Parathyroid adenoma (tissue), 2 donors: ENCODE data around the gene CDK5R2.
A peak's percentile ranks its signal among the peaks of the same experiment; 100 is the strongest.

Experiments
- H2AFZ ChIP-seq: fragments of 300-600 bp; sonication (generic); one replicate; pipeline ENCODE4 v1.7.0; 2017; ENCODE audit warnings: antibody characterized with exemption, mild to moderate bottlenecking
- H3K27ac ChIP-seq: fragments of 300-600 bp; sonication (generic); one replicate; pipeline ENCODE4 v1.7.0; 2017
- H3K27me3 ChIP-seq: fragments of 300-600 bp; sonication (generic); one replicate; pipeline ENCODE4 v1.7.0; 2017; ENCODE audit warnings: low read length; ENCODE audit not compliant: control insufficient read depth, insufficient read depth
- H3K36me3 ChIP-seq: fragments of 300-600 bp; sonication (generic); one replicate; pipeline ENCODE4 v1.7.0; 2017; ENCODE audit warnings: low read length; ENCODE audit not compliant: control insufficient read depth, insufficient read depth
- H3K4me1 ChIP-seq: fragments of 300-600 bp; sonication (generic); one replicate; pipeline ENCODE4 v1.7.0; 2017; ENCODE audit warnings: control low read depth
- H3K4me2 ChIP-seq: fragments of 300-600 bp; sonication (generic); one replicate; pipeline ENCODE4 v1.7.0; 2017; ENCODE audit warnings: low read length
- H3K4me3 ChIP-seq: fragments of 300-600 bp; sonication (generic); one replicate; pipeline ENCODE4 v1.7.0; 2017; ENCODE audit warnings: low read depth, low read length
- H3K79me2 ChIP-seq: fragments of 300-600 bp; sonication (generic); one replicate; pipeline ENCODE4 v1.7.0; 2017; ENCODE audit warnings: control low read depth
- H3K9ac ChIP-seq: fragments of 300-600 bp; sonication (generic); one replicate; pipeline ENCODE4 v1.7.0; 2017; ENCODE audit warnings: mild to moderate bottlenecking
- H3K9me3 ChIP-seq: fragments of 300-600 bp; sonication (generic); one replicate; pipeline ENCODE4 v1.7.0; 2017; ENCODE audit warnings: low read length; ENCODE audit not compliant: control insufficient read depth
- CTCF ChIP-seq: fragments of 300-600 bp; sonication (generic); IDR thresholded peaks from one replicate; pipeline ENCODE4 v1.7.0; 2017; ENCODE audit warnings: antibody characterized with exemption, mild to moderate bottlenecking
- donor health status: primary hyperparathyroidism.

CDK5R2 gene

GRCh38 chr2:219003979-219004378 is 44.5 kb downstream of the CDK5R2 start:
- no peaks in the 10 kb centered on the region for H3K36me3 ChIP-seq
- H3K9me3 ChIP-seq, result no peaks in the 10 kb centered on the region
- H3K4me2 ChIP-seq, result no peak overlapping the region
- H3K4me1 ChIP-seq, result peaks cover 17% of the 10 kb centered on the region
- no peak overlapping the region for H3K4me3 ChIP-seq
- peaks cover 4% of the 10 kb centered on the region for H3K27me3 ChIP-seq
- H3K9ac ChIP-seq, result no peak overlapping the region
- H3K27ac ChIP-seq, result no peak overlapping the region
- TF ChIP-seq CTCF, result no peak
- no peaks in the 10 kb centered on the region for H3K79me2 ChIP-seq
- no peak overlapping the region for H2AFZ ChIP-seq

- no peak for TF ChIP-seq CTCF
- no peaks in the 10 kb centered on the region for H3K9me3 ChIP-seq
Observed at GRCh38 chr2:219009294-219009693, 49.8 kb downstream of the CDK5R2 start.

DNA sequence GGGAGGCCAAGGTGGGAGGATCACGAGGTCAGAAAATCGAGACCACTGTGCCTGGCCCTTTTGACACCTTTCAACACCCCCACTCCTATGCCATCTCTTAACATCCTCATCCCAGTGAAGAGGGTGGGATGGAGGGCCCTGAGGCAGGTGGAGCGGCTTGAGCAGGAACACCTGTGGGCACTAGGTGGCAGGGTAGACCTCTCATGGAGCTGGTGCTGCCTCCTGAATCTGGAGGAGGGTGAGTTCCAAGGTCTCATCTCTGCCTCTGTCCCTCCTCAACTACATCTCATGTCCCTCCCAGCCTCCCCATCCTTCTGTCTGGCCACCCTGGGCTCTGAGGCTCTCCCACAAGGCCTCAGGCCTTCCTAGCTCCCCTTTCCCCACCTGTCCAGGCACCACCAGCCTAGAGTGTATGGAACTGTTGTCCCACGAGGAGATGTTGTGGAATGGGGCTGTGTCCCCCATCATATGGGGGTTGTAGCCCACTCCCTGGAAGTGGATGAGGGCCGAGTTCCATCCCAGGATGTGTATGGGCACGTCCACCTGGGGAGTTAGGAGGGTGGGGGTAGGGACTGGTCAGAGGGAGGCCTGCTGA is 50.8 kb downstream of the CDK5R2 start:
- Histone ChIP-seq H3K9me3 (no peaks in the 10 kb centered on the region), H3K79me2 (no peaks in the 10 kb centered on the region), H2AFZ (no peak overlapping the region), H3K4me3 (no peak overlapping the region), H3K4me2 (no peak overlapping the region), H3K36me3 (no peaks in the 10 kb centered on the region), H3K27ac (no peak overlapping the region), H3K27me3 (no peaks in the 10 kb centered on the region), H3K9ac (no peak overlapping the region), H3K4me1 (no peaks in the 10 kb centered on the region)
- TF ChIP-seq CTCF, result peak; percentile 47

More at GRCh38 chr2:219009294-219009693, 49.8 kb downstream of the CDK5R2 start:
- Histone ChIP-seq H3K4me3 (no peak overlapping the region), H3K36me3 (no peaks in the 10 kb centered on the region), H3K27me3 (no peaks in the 10 kb centered on the region), H3K4me2 (no peak overlapping the region), H3K9ac (no peak overlapping the region), H3K79me2 (no peaks in the 10 kb centered on the region), H3K27ac (no peak overlapping the region), H3K4me1 (no peaks in the 10 kb centered on the region), H2AFZ (no peak overlapping the region)

DNA sequence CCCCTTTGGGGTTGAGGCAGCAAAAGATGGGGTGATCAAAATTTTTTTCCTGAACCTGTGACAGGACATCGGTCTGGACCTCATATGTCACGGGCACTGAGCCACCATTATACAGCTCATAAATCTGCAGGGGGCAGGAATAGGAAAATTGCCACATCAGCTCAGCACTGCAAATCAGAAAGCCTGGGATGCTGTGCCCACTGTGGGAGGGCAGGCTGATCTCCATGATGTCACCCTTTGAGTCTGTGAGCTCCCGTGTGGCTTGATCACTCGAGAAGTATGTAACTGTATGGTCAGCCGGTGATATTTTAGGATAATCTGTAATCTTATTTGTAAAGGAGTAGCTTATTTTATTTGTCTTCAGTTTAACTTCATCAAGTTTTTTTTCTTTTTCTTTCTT is 51.4 kb downstream of the CDK5R2 start:
- H3K27me3 ChIP-seq, result no peaks in the 10 kb centered on the region
- H3K9ac ChIP-seq, result no peak overlapping the region
- no peaks in the 10 kb centered on the region for H3K9me3 ChIP-seq
- no peak overlapping the region for H2AFZ ChIP-seq
- no peaks in the 10 kb centered on the region for H3K4me1 ChIP-seq
- H3K27ac ChIP-seq, result no peak overlapping the region
- H3K79me2 ChIP-seq, result no peaks in the 10 kb centered on the region
- no peaks in the 10 kb centered on the region for H3K36me3 ChIP-seq
- TF ChIP-seq CTCF, result no peak
- no peak overlapping the region for H3K4me3 ChIP-seq
- no peak overlapping the region for H3K4me2 ChIP-seq
